Memory B cell (primary cell): ENCODE results near the gene KCND3.
"Not testable (repeated sequence)": the region's sequence is repeated elsewhere in the genome, so short reads cannot be mapped to it uniquely, and the experiment has no call there.

Experiments
- ATAC-seq: fragments of 150-1000 bp; cut with Tn5 transposase; 2 replicates; pipeline ENCODE4 v1.10.0; 2021; ENCODE audit warnings: low read depth, mild to moderate bottlenecking, moderate library complexity
- DNase-seq, 2 donors: peaks; one replicate each; pipeline ENCODE4 v3.0.0; 2022; ENCODE audit warnings: low spot score in 2 of 2
- H3K27ac Mint-ChIP-seq: one replicate; pipeline ENCODE4 v1.8.0; 2022; ENCODE audit warnings: mild to moderate bottlenecking, moderate library complexity, mixed read lengths
- H3K27me3 Mint-ChIP-seq: one replicate; pipeline ENCODE4 v1.8.0; 2022; ENCODE audit warnings: mixed read lengths
- H3K36me3 Mint-ChIP-seq: one replicate; pipeline ENCODE4 v1.8.0; 2022; ENCODE audit warnings: mild to moderate bottlenecking, mixed read lengths
- H3K4me1 Mint-ChIP-seq: one replicate; pipeline ENCODE4 v1.8.0; 2022; ENCODE audit warnings: mixed read lengths
- H3K4me3 Mint-ChIP-seq: one replicate; pipeline ENCODE4 v1.8.0; 2022; ENCODE audit warnings: mild to moderate bottlenecking, moderate library complexity, mixed read lengths
- H3K9me3 Mint-ChIP-seq: one replicate; pipeline ENCODE4 v1.8.0; 2022; ENCODE audit warnings: mixed read lengths

The KCND3 gene

DNA sequence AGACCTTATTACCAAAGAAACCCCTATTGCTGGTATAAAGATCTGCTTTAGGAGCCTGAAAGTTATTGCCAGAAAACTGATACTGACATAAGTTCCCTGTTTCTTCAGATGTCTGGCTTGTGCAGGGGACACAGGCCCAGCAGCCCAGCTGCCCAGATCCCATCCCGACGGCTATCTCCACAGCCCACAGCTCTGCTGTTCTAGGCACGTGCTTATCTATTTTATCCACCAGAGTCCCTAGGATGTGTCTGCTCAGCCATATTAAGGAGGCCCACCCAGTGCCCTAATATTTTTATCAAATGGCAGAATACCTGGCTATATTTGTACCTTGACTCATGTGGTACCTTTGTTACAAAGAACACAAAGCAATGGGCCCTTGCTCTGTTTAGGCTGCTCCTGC, 174.8 kb downstream of the KCND3 start:
- peaks cover 26% of the 10 kb centered on the region for H3K4me1 Mint-ChIP-seq
- H3K27ac Mint-ChIP-seq = no peak overlapping the region
- H3K27me3 Mint-ChIP-seq = peaks cover 4% of the 10 kb centered on the region
- ATAC-seq (no peak), DNase-seq (no peak)
- H3K9me3 Mint-ChIP-seq = no peaks in the 10 kb centered on the region
- H3K36me3 Mint-ChIP-seq = no peaks in the 10 kb centered on the region
- H3K4me3 Mint-ChIP-seq = no peak overlapping the region

DNA sequence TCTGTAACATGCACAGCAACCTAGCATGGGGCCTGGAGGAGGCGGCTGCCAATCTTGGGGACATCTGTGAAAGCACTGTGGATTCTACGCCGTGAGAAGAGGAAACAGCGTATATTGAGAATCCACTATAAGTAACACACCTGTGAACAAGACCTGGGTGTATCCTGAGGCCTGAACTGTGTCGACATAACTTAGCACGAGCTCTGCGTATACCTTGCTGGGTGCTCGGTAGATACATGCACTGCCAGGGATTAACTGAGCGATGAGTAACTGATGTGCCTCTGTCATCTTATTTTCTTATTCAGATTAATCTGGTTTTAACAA, 175.2 kb downstream of the KCND3 start:
- no peak for ATAC-seq
- Mint-ChIP-seq H3K4me3 (no peak overlapping the region), H3K4me1 (peaks cover 29% of the 10 kb centered on the region), H3K27ac (no peak overlapping the region), H3K27me3 (peaks cover 4% of the 10 kb centered on the region), H3K9me3 (no peaks in the 10 kb centered on the region), H3K36me3 (no peaks in the 10 kb centered on the region)
- no peak for DNase-seq

DNA sequence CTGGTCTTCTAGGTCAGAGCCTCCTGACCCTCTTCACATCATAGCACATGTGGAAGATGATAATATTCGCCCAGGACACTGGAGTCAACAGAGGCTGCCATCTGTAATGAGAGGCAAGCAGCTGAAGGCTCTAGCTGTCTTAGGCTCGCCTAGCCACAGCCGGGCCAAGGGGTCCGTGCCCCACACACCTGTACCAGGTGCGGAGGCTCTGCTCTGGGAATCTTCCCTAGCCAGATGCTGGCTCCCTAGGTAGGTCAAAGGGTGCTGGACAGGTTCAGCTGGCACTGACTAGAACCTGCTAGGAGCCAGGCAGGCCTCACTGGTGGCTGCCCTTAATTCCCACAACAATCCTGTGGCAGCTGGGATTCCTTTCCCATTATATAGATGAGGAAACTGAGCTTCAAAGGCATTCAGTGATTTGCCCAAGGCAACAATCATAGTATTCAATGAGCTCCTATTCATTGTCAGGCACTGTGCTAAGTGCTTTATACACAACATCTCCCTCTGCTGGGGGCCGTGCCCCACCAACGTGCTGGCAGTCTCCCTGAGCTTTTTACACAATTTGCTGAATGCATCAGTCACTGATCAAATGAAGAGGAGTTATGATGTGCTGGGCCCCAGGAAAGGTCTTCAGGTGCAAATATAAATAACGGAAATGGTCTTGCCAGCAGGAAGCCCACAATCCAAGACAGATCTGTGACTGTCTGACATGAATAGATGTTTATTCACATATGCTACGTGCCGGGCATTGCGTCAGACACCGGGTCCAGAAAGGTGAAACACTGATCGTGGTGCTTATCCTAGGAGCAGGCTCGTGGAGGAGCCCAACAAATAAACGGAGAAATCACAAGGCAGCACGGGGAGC, 175.8 kb downstream of the KCND3 start:
- Mint-ChIP-seq H3K27ac (no peak overlapping the region), H3K27me3 (peaks cover 2% of the 10 kb centered on the region), H3K9me3 (no peaks in the 10 kb centered on the region), H3K4me1 (peaks cover 32% of the 10 kb centered on the region), H3K36me3 (no peaks in the 10 kb centered on the region), H3K4me3 (no peak overlapping the region)
- DNase-seq = no peak
- ATAC-seq = no peak

DNA sequence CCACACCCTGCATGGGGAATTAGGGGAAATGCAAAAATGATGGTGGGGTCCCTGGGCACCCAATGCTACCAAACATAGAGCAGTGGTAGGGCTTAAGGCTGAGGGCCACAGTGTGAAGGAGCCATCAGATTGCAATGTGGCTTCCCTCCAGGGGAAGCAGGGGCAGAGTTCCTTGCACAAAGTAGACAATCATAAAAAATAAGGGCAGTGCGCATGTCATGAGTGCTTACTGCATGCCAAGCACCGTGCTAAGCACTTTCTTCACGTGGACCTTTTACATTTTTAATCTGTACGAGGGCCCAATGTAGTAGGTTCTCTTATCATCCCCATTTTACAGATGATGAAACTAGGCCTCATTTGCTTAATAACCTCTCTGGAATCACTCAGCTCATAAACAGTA, 177.2 kb downstream of the KCND3 start:
- no peak for ATAC-seq
- DNase-seq = no peak
- Mint-ChIP-seq H3K27ac (no peak overlapping the region), H3K4me3 (no peak overlapping the region), H3K4me1 (peaks cover 41% of the 10 kb centered on the region), H3K27me3 (peaks cover 2% of the 10 kb centered on the region), H3K36me3 (peaks cover 1% of the 10 kb centered on the region), H3K9me3 (no peaks in the 10 kb centered on the region)

DNA sequence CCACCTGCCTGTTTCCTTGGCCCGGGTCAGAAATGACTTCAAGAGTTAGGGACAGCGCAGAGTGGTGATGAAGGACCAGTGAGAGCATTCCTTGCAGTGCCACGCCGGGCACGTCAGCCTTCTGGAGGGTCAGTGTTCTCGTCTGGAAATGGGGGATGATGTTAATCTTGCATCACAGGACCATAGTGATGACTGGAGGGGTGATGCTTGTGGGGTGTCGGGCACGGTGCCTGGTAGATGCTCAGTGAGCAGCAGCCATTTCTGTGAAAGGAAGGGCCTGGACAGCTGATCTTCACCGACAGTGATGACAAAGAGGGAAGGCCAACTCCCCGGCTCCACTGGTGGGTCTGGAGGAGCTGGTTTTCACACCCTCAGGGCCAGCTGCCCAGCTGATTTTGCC, 177.6 kb downstream of the KCND3 start:
- Mint-ChIP-seq H3K27me3 (peaks cover 2% of the 10 kb centered on the region), H3K27ac (no peak overlapping the region), H3K4me3 (no peak overlapping the region), H3K4me1 (peaks cover 46% of the 10 kb centered on the region), H3K36me3 (peaks cover 1% of the 10 kb centered on the region), H3K9me3 (peaks cover 2% of the 10 kb centered on the region)
- ATAC-seq (no peak), DNase-seq (no peak)

DNA sequence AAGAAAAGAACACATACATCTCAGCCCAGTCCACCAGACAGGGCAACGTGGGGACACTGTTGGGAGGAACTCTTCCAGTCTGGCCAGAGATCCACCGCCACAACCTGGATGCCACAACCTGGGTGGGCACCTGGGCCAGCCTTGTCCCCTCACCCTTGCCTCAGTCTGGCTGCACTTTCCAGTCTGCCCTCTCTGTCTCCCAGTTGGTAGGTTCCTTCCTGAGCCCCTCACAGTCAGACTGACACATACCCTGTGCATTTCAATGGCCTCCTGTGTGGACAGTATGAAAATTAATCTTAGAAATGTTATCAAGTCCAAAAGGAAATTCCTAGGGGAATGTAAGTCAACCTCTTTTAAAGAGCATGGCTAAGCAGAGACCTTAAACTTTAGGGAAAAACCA, 184.2 kb downstream of the KCND3 start:
- DNase-seq (no peak), ATAC-seq (no peak)
- Mint-ChIP-seq H3K27me3 (no peaks in the 10 kb centered on the region), H3K27ac (no peak overlapping the region), H3K4me1 (peaks cover 63% of the 10 kb centered on the region), H3K9me3 (peaks cover 2% of the 10 kb centered on the region), H3K36me3 (peaks cover 1% of the 10 kb centered on the region), H3K4me3 (no peak overlapping the region)

DNA sequence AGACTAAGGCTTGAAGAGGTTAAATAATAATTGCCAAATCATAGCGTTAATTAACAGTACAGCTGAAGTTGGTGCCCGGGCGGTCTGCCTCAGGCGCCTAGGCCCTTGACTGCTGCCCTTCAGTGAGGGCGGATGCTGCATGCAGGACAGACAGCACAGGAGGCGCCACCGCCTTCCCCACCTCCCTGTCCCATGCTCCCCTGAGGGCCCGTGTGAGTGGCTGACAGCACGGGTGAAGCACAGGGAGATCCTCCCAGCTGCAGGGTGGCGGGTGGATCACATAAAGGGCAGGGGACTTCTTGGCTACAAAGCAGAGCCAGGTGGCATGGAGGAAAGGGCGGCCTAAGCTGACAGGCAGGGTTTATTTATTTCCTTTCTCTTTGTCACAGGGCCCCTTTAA, 184.7 kb downstream of the KCND3 start:
- Mint-ChIP-seq H3K36me3 (peaks cover 1% of the 10 kb centered on the region), H3K9me3 (peaks cover 2% of the 10 kb centered on the region), H3K4me3 (no peak overlapping the region), H3K4me1 (peaks cover 59% of the 10 kb centered on the region), H3K27me3 (no peaks in the 10 kb centered on the region), H3K27ac (no peak overlapping the region)
- ATAC-seq (no peak), DNase-seq (no peak)

DNA sequence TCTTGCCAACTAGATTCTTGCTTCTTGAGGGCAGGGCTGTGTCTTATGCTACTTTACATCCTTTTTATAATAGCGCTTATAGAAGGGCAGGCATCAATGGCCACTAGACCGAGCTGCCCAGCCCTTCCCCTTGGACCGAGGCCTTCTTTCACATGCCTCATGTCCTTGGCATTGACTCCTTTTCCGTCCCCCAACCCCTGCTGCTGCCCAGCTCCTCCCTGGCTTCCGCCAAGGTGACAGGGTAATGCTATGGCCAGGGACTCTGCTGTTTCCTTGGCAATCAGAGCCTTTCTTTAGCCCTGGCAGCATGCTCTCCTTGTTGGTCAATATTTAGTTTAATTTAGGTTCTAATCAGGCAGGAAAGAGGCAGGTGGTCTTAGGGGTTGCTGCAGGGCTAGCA, 185.5 kb downstream of the KCND3 start:
- H3K27ac Mint-ChIP-seq = peak overlapping the region; percentile 15
- peaks cover 4% of the 10 kb centered on the region for H3K36me3 Mint-ChIP-seq
- H3K4me3 Mint-ChIP-seq = no peak overlapping the region
- ATAC-seq = no peak
- H3K27me3 Mint-ChIP-seq = no peaks in the 10 kb centered on the region
- H3K4me1 Mint-ChIP-seq = peaks cover 54% of the 10 kb centered on the region
- DNase-seq = no peak
- H3K9me3 Mint-ChIP-seq = peaks cover 5% of the 10 kb centered on the region

DNA sequence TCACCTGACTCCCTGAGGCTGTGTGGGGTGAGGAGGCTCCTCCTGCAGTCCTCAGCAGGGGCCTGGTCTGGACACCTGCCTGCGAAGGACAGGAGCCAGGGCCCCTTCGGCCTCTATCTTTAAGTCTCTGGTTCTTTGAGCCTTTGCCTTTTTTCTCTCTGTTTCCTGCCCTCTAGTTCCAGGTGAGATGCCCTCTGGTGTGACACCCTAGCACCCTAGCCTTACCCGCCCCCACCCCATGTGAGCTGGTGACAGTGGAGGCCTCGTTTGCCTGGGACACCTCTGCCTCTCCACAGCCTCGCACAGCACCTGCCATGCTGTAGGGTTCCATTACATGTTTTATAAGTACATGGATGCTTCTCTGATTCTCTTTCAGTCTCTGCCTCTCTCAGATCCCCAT, 186.5 kb downstream of the KCND3 start:
- Mint-ChIP-seq H3K27ac (peak overlapping the region; percentile 38), H3K27me3 (no peaks in the 10 kb centered on the region), H3K4me1 (peaks cover 44% of the 10 kb centered on the region), H3K36me3 (peaks cover 2% of the 10 kb centered on the region), H3K9me3 (peaks cover 5% of the 10 kb centered on the region), H3K4me3 (no peak overlapping the region)
- ATAC-seq (no peak), DNase-seq (no peak)

DNA sequence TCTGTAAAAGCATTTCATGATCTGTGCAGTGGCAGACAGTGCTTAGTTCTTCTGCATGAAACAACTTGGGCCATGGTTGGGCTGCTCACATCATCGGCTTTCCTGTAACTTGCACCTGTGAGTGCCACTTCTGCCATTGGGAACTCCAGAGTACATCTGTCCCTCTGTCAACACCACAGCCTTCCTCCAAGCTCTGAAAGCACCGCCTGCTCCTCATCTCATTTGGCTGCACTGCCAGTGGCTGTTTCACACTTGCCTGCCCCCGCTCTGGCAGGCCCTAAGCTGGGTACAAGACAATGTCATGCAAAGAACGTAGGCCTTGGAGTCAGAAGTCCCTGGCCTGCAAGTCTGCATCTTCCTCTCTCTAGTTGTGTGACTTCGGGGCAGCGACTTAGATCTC, 187.4 kb downstream of the KCND3 start:
- Mint-ChIP-seq H3K9me3 (peaks cover 5% of the 10 kb centered on the region), H3K27me3 (no peaks in the 10 kb centered on the region), H3K36me3 (peaks cover 2% of the 10 kb centered on the region), H3K4me1 (peaks cover 40% of the 10 kb centered on the region), H3K27ac (no peak overlapping the region), H3K4me3 (no peak overlapping the region)
- ATAC-seq (no peak), DNase-seq (no peak)

DNA sequence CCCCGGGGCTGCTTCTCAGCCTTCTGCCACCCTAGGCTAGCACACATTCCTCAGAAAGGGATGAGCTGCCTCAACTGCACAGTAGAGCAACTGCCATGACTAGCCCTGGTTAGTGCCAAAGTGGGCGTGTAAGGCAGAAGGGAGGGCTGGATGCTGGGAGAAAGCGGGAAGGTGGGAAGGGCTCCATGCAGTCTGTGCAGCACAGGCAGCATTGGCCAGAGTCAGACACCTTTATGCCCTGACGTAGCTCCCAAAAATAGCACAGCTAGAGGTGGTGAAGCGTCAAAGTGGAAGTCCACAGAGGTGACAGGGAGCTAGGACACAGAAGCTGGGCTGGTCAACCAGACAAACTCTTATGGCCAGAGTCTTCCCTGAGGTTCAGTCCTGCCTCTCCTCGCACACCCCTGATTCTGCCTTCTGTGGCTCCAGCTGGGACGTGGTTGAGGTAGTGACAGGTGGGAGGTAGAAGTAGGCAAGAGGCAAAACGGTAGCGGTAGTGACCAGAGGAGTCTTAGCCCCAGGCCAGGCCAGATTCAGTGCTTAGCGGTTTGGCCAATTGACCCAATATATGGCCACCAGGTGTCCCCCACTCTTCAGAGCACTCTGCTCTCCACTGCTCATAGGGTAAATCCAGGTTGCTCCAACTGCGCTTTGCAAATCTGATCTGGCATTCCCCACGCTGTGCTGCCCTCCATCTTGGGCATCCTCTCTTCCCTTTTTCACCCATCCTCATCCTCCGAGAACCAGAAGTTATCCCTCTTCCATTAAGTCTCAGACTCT, 188.2 kb downstream of the KCND3 start:
- Mint-ChIP-seq H3K27me3 (no peaks in the 10 kb centered on the region), H3K27ac (no peak overlapping the region), H3K4me3 (no peak overlapping the region), H3K36me3 (peaks cover 2% of the 10 kb centered on the region), H3K4me1 (peaks cover 32% of the 10 kb centered on the region), H3K9me3 (peaks cover 3% of the 10 kb centered on the region)
- no peak for DNase-seq
- no peak for ATAC-seq

DNA sequence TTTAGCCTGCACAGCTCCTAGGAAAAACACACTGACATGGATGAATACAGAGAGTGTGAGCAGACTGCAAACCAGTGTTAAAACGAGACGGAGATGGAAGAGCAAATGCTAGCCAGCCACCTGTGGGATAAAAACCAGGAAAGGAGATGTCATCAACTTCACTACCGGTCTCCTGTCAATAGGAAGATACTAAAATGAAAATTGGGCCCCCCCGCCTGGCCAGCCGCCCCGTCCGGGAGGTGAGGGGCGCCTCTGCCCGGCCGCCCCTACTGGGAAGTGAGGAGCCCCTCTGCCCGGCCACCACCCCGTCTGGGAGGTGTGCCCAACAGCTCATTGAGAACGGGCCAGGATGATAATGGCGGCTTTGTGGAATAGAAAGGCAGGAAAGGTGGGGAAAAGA, 189.7 kb downstream of the KCND3 start:
- H3K27ac Mint-ChIP-seq, H3K27me3 Mint-ChIP-seq, H3K9me3 Mint-ChIP-seq, H3K4me3 Mint-ChIP-seq, DNase-seq, ATAC-seq, H3K36me3 Mint-ChIP-seq: not testable (repeated sequence)
- H3K4me1 Mint-ChIP-seq = peaks cover 20% of the 10 kb centered on the region

DNA sequence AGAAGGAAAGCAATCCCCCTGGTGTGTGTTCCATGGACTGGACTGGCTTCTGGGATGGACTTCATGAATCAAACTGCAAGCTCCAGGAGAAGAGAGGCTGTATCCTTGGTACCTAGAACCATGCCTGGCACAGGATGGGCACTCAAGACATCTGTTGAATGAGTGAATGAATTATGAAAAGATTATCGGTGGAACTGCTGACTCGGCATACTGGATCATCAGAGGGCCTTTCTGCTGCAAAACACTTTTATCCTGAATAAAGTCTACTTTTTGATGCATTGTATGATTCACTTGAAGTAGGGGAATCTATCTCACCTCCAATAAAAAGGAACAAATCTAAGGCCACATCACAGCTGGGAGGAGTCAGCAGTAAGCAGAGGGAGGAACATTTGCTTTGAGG, 190.9 kb downstream of the KCND3 start:
- ATAC-seq (no peak), DNase-seq (no peak)
- Mint-ChIP-seq H3K36me3 (peaks cover 2% of the 10 kb centered on the region), H3K4me3 (no peak overlapping the region), H3K9me3 (peaks cover 3% of the 10 kb centered on the region), H3K27ac (no peak overlapping the region), H3K4me1 (peaks cover 29% of the 10 kb centered on the region), H3K27me3 (no peaks in the 10 kb centered on the region)

DNA sequence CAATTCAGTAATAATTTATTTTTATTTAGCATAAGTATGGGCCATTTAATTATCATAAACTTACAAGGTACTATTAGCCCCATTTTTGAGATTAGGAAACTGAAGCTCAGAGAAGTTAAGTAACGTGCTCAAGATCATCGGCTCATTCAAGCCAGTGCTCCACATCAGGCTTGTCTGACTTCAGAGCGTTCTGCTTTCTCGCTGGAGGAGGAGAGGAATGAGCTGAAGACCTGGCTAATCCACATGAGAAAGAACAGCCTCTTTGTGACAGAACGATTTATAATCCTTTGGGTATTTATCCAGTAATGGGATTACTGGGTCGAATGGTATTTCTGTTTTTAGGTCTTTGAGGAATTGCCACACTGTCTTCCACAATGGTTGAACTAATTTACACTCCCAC, 194.1 kb downstream of the KCND3 start:
- DNase-seq (no peak), ATAC-seq (no peak)
- Mint-ChIP-seq H3K4me1 (peaks cover 23% of the 10 kb centered on the region), H3K27me3 (peaks cover 11% of the 10 kb centered on the region), H3K36me3 (peaks cover 2% of the 10 kb centered on the region), H3K4me3 (no peak overlapping the region), H3K27ac (no peak overlapping the region), H3K9me3 (peaks cover 3% of the 10 kb centered on the region)
